KMS-11 (cell line): ENCODE data around the gene CAMKK2.

Experiments used
- H2AFZ ChIP-seq: fragments of 200-600 bp; sonication (generic); 2 replicates; pipeline ENCODE4 v1.6.1; 2016; ENCODE audit warnings: antibody characterized with exemption, mixed run types, low read depth
- H3K27ac ChIP-seq: fragments of 200-600 bp; sonication (generic); 2 replicates; pipeline ENCODE4 v1.6.1; 2016; ENCODE audit warnings: mild to moderate bottlenecking, mixed run types
- H3K27me3 ChIP-seq: fragments of 200-600 bp; sonication (generic); 2 replicates; pipeline ENCODE4 v1.6.1; 2017; ENCODE audit warnings: mild to moderate bottlenecking, low read depth, mixed run types, moderate library complexity; ENCODE audit not compliant: insufficient read depth
- H3K36me3 ChIP-seq: fragments of 200-600 bp; sonication (generic); 2 replicates; pipeline ENCODE4 v1.6.1; 2017; ENCODE audit warnings: mild to moderate bottlenecking, mixed run types; ENCODE audit not compliant: insufficient read depth
- H3K4me1 ChIP-seq: fragments of 200-600 bp; sonication (generic); 2 replicates; pipeline ENCODE4 v1.6.1; 2016; ENCODE audit warnings: mild to moderate bottlenecking, low read depth, mixed run types; ENCODE audit not compliant: poor library complexity, severe bottlenecking
- H3K4me2 ChIP-seq: fragments of 200-600 bp; sonication (generic); 2 replicates; pipeline ENCODE4 v1.7.0; 2016; ENCODE audit warnings: mild to moderate bottlenecking, mixed run types
- H3K4me3 ChIP-seq: fragments of 200-600 bp; sonication (generic); IDR thresholded peaks from 2 replicates; pipeline ENCODE4 v1.6.1; 2017; ENCODE audit warnings: low read depth, low read length, mixed read lengths; ENCODE audit not compliant: insufficient read depth
- H3K79me2 ChIP-seq: fragments of 200-600 bp; sonication (generic); 2 replicates; pipeline ENCODE4 v1.6.1; 2016; ENCODE audit warnings: low read depth, mixed run types; ENCODE audit not compliant: insufficient read depth
- H3K9ac ChIP-seq: fragments of 200-600 bp; sonication (generic); 2 replicates; pipeline ENCODE4 v1.6.1; 2016; ENCODE audit warnings: mild to moderate bottlenecking, mixed run types
- H4K20me1 ChIP-seq: fragments of 200-600 bp; sonication (generic); 2 replicates; pipeline ENCODE4 v1.6.1; 2016; ENCODE audit warnings: mild to moderate bottlenecking, mixed run types; ENCODE audit not compliant: insufficient read depth
- TF ChIP-seq, protein P1 (sequence below): fragments of 200-600 bp; sonication (generic); conservative IDR thresholded peaks from 2 replicates; pipeline ENCODE4 v1.6.1; 2017; ENCODE audit warnings: low read depth, mild to moderate bottlenecking, antibody characterized with exemption, low read length, moderate library complexity, mixed read lengths

The CAMKK2 gene

DNA sequence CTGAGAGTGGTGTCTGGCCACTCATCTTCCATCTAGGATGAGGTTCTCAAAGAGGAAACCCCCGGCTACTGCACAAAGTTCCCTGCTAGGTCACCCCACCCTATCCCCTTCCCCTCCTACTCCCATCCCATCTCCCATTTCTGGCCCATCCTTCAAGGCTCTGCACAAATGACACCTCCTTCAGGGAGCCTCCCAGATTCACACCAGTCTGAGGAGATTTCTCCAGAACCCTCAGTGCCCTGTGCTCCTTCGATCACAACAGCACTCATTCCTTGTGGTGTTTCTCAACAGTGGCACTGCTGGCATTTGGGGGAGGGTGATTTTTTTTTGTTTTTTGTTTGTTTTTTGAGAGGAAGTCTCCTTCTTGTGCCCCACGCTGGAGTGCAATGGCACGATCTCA, 2.9 kb downstream of the CAMKK2 start:
- Histone ChIP-seq H3K27me3 (no peaks in the 10 kb centered on the region), H3K79me2 (peaks cover 24% of the 10 kb centered on the region; the same call in 1 of the 2 replicates), H3K9ac (no peak overlapping the region), H3K4me1 (peaks cover 21% of the 10 kb centered on the region), H3K4me3 (no peak overlapping the region), H3K27ac (no peak overlapping the region), H4K20me1 (no peaks in the 10 kb centered on the region), H3K4me2 (no peak overlapping the region), H3K36me3 (no peaks in the 10 kb centered on the region), H2AFZ (no peak overlapping the region)
- TF ChIP-seq, protein P1, sequence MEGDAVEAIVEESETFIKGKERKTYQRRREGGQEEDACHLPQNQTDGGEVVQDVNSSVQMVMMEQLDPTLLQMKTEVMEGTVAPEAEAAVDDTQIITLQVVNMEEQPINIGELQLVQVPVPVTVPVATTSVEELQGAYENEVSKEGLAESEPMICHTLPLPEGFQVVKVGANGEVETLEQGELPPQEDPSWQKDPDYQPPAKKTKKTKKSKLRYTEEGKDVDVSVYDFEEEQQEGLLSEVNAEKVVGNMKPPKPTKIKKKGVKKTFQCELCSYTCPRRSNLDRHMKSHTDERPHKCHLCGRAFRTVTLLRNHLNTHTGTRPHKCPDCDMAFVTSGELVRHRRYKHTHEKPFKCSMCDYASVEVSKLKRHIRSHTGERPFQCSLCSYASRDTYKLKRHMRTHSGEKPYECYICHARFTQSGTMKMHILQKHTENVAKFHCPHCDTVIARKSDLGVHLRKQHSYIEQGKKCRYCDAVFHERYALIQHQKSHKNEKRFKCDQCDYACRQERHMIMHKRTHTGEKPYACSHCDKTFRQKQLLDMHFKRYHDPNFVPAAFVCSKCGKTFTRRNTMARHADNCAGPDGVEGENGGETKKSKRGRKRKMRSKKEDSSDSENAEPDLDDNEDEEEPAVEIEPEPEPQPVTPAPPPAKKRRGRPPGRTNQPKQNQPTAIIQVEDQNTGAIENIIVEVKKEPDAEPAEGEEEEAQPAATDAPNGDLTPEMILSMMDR: no peak

DNA sequence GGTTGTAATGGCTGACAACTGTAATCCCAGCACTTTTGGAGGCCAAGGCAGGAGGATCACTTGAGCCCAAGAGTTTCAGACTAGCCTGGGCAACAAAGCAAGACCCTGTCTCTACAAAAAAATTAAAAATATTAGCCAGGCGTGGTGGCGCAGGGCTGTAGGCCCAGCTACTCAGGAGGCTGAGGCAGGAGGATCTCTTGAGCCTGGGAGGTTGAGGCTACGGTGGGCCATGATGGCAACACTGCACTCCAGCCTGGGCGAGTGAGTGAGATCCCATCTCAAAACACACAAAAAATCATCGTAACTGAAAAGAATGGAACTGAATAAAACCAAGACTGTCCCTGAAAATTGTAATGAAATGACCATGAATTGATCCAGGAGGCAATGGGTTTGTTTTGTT, 6.1 kb downstream of the CAMKK2 start:
- peaks cover 16% of the 10 kb centered on the region; the same call in 1 of the 2 replicates for H3K79me2 ChIP-seq

DNA sequence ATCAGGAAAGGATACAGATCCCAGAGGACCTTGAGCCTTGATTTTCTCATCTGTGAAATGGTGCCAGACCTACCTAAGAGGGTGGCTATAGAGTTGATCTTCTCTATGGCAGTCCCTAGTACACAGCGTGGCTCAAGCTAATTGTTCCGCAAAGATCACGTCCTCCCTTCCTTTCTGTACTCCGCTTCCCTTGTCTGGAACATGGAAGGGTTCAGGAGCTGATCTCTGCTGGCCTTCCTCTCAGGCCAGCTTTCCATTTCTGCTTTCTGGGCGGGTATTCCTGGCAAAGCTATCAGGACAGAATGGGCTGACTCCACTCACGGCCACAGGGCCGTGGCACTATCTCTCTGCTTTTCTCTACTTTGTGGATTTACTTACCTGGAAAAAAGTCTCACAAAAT, 6.5 kb downstream of the CAMKK2 start:
- Histone ChIP-seq H3K36me3 (no peaks in the 10 kb centered on the region), H3K9ac (no peak overlapping the region), H3K27ac (no peak overlapping the region), H3K79me2 (peaks cover 12% of the 10 kb centered on the region; the same call in 1 of the 2 replicates), H3K4me3 (no peak overlapping the region), H3K4me1 (peaks cover 17% of the 10 kb centered on the region), H4K20me1 (no peaks in the 10 kb centered on the region), H3K27me3 (no peaks in the 10 kb centered on the region), H3K4me2 (no peak overlapping the region), H2AFZ (no peak overlapping the region)
- TF ChIP-seq, protein P1: no peak

More for the DNA sequence above, 6.1 kb downstream of the CAMKK2 start:
- Histone ChIP-seq H4K20me1 (no peaks in the 10 kb centered on the region), H3K4me1 (peaks cover 21% of the 10 kb centered on the region), H3K36me3 (no peaks in the 10 kb centered on the region), H3K9ac (no peak overlapping the region), H3K27me3 (no peaks in the 10 kb centered on the region), H3K4me2 (no peak overlapping the region), H2AFZ (no peak overlapping the region), H3K4me3 (no peak overlapping the region), H3K27ac (no peak overlapping the region)
- TF ChIP-seq, protein P1: no peak

DNA sequence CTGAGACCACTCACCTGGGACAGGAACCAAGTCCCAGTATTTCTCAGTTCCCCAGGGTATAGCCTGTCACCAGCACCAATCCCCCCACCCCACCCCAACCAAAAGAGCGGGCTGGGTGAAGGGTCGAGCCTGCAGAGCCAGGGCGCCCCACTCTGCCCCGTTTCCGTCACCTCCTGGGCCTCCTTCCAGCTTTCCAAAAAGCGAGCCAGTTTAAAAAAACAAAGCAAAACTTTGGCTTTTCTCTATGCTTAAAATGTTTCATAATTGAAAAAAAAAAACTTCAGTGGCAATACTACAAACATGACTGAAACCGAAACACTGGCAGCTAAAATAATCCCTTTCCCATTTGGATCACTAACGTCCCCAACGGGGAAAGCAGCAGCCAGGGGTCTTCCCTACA, 7.5 kb downstream of the CAMKK2 start:
- H4K20me1 ChIP-seq: no peaks in the 10 kb centered on the region

More for the DNA sequence above, 7.5 kb downstream of the CAMKK2 start:
- no peak overlapping the region for H3K27ac ChIP-seq
- peaks cover 3% of the 10 kb centered on the region; the same call in 1 of the 2 replicates for H3K79me2 ChIP-seq
- no peak overlapping the region for H3K9ac ChIP-seq
- H3K4me1 ChIP-seq: peaks cover 11% of the 10 kb centered on the region
- no peaks in the 10 kb centered on the region for H3K36me3 ChIP-seq
- H2AFZ ChIP-seq: no peak overlapping the region
- no peak overlapping the region for H3K4me3 ChIP-seq
- TF ChIP-seq, protein P1: no peak
- H3K4me2 ChIP-seq: no peak overlapping the region
- H3K27me3 ChIP-seq: no peaks in the 10 kb centered on the region
